Measurements from ENCODE around the gene RPS6KC1. TPM values are rescaled to one million over a fixed set of nuclear protein-coding genes. Genes with fewer than 3 reads are reported as not detected.
A peak's percentile ranks its signal among the peaks of the same experiment; 100 is the strongest.
"Not testable (repeated sequence)": the region's sequence is repeated elsewhere in the genome, so short reads cannot be mapped to it uniquely, and the experiment has no call there.

RPS6KC1 gene
- total RNA-seq, 3 donors from 2014 or later: 4.8 to 6.8 (median 6.1) TPM

- peaks cover 15% of the 10 kb centered on the region for H3K4me1 Mint-ChIP-seq (ENCODE audit: low read depth)
- ATAC-seq (peak; percentile 18 to 56), DNase-seq (no peak)
- H3K4me3 Mint-ChIP-seq: no peak overlapping the region
- no peaks in the 10 kb centered on the region for H3K9me3 Mint-ChIP-seq
- H3K36me3 Mint-ChIP-seq (ENCODE audit: insufficient read depth): peaks cover 11% of the 10 kb centered on the region
- H3K27me3 Mint-ChIP-seq (ENCODE audit: low read depth): no peaks in the 10 kb centered on the region
Measured at GRCh38 chr1:213070406-213070805, 19.4 kb downstream of the RPS6KC1 start.

DNA sequence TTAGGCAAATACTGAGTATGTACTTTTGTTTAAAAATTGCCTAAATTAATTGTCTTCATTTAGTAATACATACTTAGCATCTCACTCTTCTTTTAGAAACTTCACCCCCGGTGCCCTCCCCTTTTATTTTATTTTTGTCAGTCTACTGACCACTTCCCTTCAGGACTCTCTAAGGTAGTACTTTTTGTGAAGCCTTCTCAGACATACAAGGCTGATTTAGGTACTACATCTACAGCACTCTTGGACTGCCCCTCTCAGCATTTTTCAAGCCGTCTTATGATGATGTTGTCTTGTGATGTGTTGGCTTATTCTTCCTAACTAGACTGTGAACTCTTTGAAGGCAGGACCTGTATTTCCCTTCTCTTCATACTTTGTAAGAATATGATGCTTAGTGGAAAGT lies 24.7 kb downstream of the RPS6KC1 start:
- Mint-ChIP-seq H3K36me3 (ENCODE audit: insufficient read depth) (peaks cover 14% of the 10 kb centered on the region), H3K4me1 (ENCODE audit: low read depth) (peaks cover 8% of the 10 kb centered on the region)

DNA sequence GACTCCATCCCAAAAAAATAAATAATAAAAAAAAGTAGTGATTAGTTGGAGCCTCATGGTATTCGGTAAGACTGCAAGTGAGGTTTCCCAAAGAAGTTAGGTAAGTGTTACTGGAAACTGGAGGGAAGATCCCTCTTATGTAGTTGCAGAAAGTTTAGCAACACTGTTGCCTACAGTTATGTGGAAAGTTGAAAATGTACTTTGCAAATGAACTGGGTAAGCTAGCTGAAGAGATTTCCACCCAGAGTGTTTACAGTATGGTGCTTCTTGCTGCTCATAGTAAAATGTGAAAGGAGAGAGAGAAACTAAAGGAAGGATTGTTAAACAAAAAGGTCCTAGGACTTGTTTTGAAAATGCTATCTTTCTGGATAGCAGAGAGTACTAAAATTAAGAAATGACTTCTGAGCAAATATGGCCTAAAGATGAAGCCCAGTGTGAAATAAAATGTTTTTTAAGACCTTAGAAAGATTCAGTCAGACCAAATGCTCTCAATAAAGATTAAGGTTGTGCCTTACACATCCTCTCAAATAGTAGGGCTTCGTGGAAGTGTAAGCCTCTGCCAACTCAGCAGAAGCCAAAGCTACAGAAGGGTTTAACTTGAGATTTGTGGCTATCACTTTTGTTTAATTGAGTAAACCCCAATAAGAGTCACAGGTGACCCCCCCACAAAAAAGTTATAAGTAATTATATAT lies 31.5 kb downstream of the RPS6KC1 start:
- H3K27me3 Mint-ChIP-seq (ENCODE audit: low read depth): no peaks in the 10 kb centered on the region
- no peaks in the 10 kb centered on the region for H3K9me3 Mint-ChIP-seq
- peaks cover 8% of the 10 kb centered on the region for H3K4me1 Mint-ChIP-seq (ENCODE audit: low read depth)
- no peak for DNase-seq
- H3K36me3 Mint-ChIP-seq (ENCODE audit: insufficient read depth): peaks cover 30% of the 10 kb centered on the region
- no peak for ATAC-seq
- no peak overlapping the region for H3K4me3 Mint-ChIP-seq

More for the DNA sequence above, 24.7 kb downstream of the RPS6KC1 start:
- Mint-ChIP-seq H3K9me3 (no peaks in the 10 kb centered on the region), H3K4me3 (no peak overlapping the region), H3K27me3 (ENCODE audit: low read depth) (no peaks in the 10 kb centered on the region)
- ATAC-seq (no peak), DNase-seq (no peak)

DNA sequence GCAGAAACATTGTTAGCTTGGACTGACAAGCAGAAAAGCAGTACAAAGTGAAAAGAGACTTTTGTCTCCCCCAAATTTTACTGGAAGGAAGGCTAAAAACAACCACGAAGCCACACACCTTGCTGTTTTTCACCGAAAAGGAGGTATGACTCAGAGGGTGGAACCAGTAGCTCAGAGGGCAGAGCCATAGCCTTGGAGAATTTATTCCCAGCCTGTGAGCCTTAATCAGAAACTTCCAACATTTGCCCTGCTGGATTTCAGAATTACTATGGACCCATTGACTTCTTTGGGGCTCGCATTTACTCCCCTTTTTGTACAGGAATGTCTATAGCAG lies 32.0 kb downstream of the RPS6KC1 start:
- DNase-seq: no peak
- Mint-ChIP-seq H3K4me1 (ENCODE audit: low read depth) (peaks cover 8% of the 10 kb centered on the region), H3K27me3 (ENCODE audit: low read depth) (no peaks in the 10 kb centered on the region), H3K9me3 (no peaks in the 10 kb centered on the region), H3K4me3 (no peak overlapping the region), H3K36me3 (ENCODE audit: insufficient read depth) (peaks cover 35% of the 10 kb centered on the region)
- no peak for ATAC-seq

- Mint-ChIP-seq H3K27me3 (ENCODE audit: low read depth) (no peaks in the 10 kb centered on the region), H3K4me1 (ENCODE audit: low read depth) (peaks cover 6% of the 10 kb centered on the region), H3K9me3 (no peaks in the 10 kb centered on the region), H3K4me3 (no peak overlapping the region), H3K36me3 (ENCODE audit: insufficient read depth) (peaks cover 39% of the 10 kb centered on the region)
- DNase-seq (no peak), ATAC-seq (no peak)
Measured at GRCh38 chr1:213087911-213088310, 36.9 kb downstream of the RPS6KC1 start.

DNA sequence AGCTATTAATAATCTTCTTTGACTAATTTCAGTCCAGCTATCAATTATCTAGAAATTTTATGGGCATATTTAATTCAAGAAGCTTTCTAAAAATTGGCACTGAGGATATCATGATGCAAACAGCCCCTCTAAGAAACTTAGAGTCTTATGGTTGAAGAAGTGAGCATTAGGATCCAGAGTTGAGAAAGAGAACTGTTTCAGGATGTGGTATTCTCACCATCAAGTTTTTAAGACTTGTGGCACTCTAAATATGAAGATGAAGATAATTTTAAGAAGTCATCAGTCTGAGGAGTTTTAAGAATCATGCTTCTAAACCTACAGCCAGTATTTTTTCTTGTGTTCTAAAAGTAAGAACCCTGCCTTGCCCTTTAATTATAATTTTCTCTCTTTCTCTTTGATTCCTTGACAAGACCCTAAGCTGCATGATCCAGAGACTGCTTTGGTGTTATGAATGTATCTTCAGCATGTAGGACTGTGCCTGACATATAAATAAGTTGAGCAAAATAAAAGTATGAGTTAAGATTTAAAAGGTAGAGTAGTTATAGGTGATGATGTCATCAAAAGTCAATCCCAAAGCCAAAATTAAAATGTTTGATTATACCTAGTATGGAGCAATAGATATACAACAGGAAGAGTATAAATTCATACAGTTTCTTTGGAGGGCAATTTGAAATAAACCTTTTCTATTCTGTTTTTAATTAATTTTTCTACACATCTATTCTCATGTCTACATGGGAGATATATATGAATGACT lies 39.1 kb downstream of the RPS6KC1 start:
- peaks cover 2% of the 10 kb centered on the region for H3K4me1 Mint-ChIP-seq (ENCODE audit: low read depth)
- no peaks in the 10 kb centered on the region for H3K27me3 Mint-ChIP-seq (ENCODE audit: low read depth)
- H3K36me3 Mint-ChIP-seq (ENCODE audit: insufficient read depth): peaks cover 42% of the 10 kb centered on the region
- no peak overlapping the region for H3K4me3 Mint-ChIP-seq
- no peaks in the 10 kb centered on the region for H3K9me3 Mint-ChIP-seq
- no peak for ATAC-seq
- DNase-seq: no peak

- DNase-seq: no peak
- Mint-ChIP-seq H3K9me3 (no peaks in the 10 kb centered on the region), H3K27me3 (ENCODE audit: low read depth) (no peaks in the 10 kb centered on the region), H3K4me1 (ENCODE audit: low read depth) (peaks cover 2% of the 10 kb centered on the region), H3K36me3 (ENCODE audit: insufficient read depth) (peaks cover 30% of the 10 kb centered on the region), H3K4me3 (no peak overlapping the region)
- no peak for ATAC-seq
Measured at GRCh38 chr1:213094446-213094845, 43.4 kb downstream of the RPS6KC1 start.

- Mint-ChIP-seq H3K4me3 (no peak overlapping the region), H3K4me1 (ENCODE audit: low read depth) (no peaks in the 10 kb centered on the region)
Measured at GRCh38 chr1:213095467-213095866, 44.4 kb downstream of the RPS6KC1 start.

GRCh38 chr1:213099682-213100399 lies 48.8 kb downstream of the RPS6KC1 start:
- Mint-ChIP-seq H3K27me3 (ENCODE audit: low read depth) (no peaks in the 10 kb centered on the region), H3K36me3 (ENCODE audit: insufficient read depth) (peaks cover 20% of the 10 kb centered on the region), H3K9me3 (peaks cover 4% of the 10 kb centered on the region), H3K4me1 (ENCODE audit: low read depth) (peaks cover 3% of the 10 kb centered on the region), H3K4me3 (no peak overlapping the region)
- DNase-seq (no peak), ATAC-seq (no peak)

More at GRCh38 chr1:213095467-213095866, 44.4 kb downstream of the RPS6KC1 start:
- no peaks in the 10 kb centered on the region for H3K27me3 Mint-ChIP-seq (ENCODE audit: low read depth)
- no peak for ATAC-seq
- peaks cover 30% of the 10 kb centered on the region for H3K36me3 Mint-ChIP-seq (ENCODE audit: insufficient read depth)
- DNase-seq: no peak
- H3K9me3 Mint-ChIP-seq: peaks cover 2% of the 10 kb centered on the region

DNA sequence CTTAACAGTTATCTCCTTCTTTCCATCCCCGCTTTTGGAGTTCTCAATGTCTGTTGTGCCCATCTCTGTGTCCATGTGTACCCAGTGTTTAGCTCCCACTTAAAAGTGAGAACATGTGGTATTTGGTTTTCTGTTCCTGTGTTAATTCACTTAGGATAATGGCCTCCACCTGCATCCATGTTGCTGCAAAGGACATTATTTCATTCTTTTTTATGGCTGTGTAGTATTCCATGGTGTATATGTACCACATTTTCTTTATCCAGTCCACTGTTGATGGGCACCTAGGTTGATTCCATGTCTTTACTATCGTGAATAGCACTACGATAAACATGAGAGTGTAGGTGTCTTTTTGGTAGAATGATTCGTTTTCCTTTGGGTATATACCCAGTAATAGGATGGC lies 49.5 kb downstream of the RPS6KC1 start:
- H3K4me1 Mint-ChIP-seq (ENCODE audit: low read depth); DNase-seq; H3K4me3 Mint-ChIP-seq; ATAC-seq; H3K27me3 Mint-ChIP-seq (ENCODE audit: low read depth); H3K9me3 Mint-ChIP-seq: not testable (repeated sequence)
- H3K36me3 Mint-ChIP-seq (ENCODE audit: insufficient read depth): peaks cover 16% of the 10 kb centered on the region

DNA sequence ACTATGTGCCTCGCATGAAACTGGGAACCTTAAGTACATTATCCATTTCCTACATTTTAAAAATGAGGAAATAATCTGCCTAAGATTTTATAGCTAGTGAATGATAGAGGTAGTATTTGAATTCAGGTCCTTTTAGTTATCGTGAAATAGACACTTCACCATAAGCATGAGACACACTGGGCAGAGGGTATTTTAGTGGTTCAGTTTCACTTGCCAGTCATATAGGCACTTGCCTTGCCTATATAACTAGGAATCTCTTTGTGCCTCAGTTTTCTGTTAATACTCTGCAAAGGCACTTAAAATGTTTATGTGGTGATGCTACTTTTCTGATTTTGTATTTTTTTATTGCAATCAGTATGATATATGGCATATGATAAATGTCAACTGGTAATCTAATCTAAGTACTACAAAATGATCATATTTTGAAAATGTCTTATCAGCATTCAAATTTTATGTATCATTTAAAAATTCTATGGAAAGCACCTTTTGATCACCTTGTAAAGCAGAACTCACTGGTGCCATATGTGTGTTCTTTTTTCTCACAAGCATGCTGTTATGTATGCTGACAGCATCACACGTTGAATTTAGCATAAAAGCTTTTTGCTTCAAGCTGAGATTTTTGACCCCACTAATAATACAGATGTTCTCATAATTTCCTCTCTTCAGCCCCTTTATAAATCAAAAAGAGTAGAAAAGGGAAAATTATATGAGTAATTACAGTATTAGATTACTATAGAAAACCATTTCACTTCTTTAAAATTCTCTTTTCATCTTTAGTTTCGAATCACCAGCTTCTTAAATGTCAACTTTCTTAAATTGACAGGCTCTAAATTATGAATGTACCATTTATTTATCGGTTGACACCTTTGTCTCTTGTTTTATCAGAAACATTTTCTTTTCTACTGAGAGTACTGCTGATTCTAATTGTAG lies 52.6 kb downstream of the RPS6KC1 start:
- Mint-ChIP-seq H3K4me3 (no peak overlapping the region), H3K27me3 (ENCODE audit: low read depth) (no peaks in the 10 kb centered on the region), H3K36me3 (ENCODE audit: insufficient read depth) (peaks cover 16% of the 10 kb centered on the region), H3K4me1 (ENCODE audit: low read depth) (peaks cover 5% of the 10 kb centered on the region), H3K9me3 (peaks cover 4% of the 10 kb centered on the region)
- no peak for ATAC-seq
- no peak for DNase-seq

DNA sequence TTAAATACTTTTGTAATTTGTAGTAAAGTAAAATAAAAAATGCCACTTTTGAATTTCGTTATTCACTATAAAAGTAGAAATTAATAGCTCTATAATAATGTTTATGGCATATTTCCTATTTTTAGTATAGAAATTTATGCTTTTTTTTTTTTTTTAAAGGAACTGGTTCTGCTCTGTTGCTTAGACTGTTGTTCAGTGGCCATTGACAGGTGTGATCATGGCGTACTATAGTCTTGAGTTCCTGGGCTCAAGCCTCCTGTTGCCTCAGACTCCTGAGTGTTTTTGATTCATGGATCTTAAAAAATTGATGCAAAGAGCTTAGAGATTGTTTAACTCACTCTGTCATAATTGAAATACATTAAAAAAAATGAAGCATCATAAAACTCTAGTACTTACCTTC lies 53.6 kb downstream of the RPS6KC1 start:
- Mint-ChIP-seq H3K4me1 (ENCODE audit: low read depth) (peaks cover 7% of the 10 kb centered on the region), H3K9me3 (peaks cover 4% of the 10 kb centered on the region), H3K27me3 (ENCODE audit: low read depth) (no peaks in the 10 kb centered on the region), H3K4me3 (no peak overlapping the region), H3K36me3 (ENCODE audit: insufficient read depth) (peaks cover 16% of the 10 kb centered on the region)
- no peak for ATAC-seq
- no peak for DNase-seq

DNA sequence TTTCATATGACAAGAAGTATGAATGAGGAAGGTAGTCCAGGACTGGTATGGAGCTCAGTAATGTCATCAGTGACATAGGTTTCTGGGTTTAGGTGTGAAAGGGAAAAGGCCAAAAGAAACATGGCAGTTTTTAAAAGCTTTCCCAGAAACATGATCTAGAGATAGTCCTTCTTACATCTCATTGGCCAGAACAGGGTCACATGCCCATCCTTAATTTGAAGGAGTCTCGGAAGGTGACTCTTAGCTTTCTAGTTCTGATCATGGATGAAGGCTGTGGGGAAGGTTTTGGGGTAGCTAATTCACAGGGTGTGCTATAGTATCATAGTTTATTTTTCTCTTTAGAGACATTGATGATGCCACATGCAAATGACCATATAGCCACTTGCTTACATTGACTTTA lies 55.3 kb downstream of the RPS6KC1 start:
- Mint-ChIP-seq H3K4me3 (no peak overlapping the region), H3K27me3 (ENCODE audit: low read depth) (no peaks in the 10 kb centered on the region), H3K36me3 (ENCODE audit: insufficient read depth) (peaks cover 10% of the 10 kb centered on the region), H3K9me3 (no peaks in the 10 kb centered on the region), H3K4me1 (ENCODE audit: low read depth) (peaks cover 15% of the 10 kb centered on the region)
- DNase-seq (no peak), ATAC-seq (no peak)

DNA sequence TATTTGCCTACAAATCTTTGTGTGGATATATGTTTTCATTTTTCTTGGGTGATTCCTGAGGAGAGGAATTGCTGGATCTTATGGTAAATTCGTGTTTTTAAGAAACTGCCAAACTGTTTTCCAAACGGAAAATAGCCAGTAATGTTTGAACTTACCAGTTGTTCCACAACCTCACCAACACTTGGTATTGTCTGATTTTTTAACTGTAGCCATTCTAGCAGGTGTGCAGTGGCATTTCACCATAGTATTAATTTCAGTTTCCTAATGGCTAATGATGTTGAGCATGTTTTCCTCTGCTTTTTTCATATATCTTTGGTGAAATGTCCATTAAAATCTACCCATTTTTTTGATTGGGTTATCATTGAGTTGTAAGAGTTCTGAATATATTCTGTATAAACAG lies 56.6 kb downstream of the RPS6KC1 start:
- peaks cover 10% of the 10 kb centered on the region for H3K36me3 Mint-ChIP-seq (ENCODE audit: insufficient read depth)
- no peaks in the 10 kb centered on the region for H3K27me3 Mint-ChIP-seq (ENCODE audit: low read depth)
- H3K4me3 Mint-ChIP-seq: no peak overlapping the region
- ATAC-seq (no peak), DNase-seq (no peak)
- H3K4me1 Mint-ChIP-seq (ENCODE audit: low read depth): peaks cover 18% of the 10 kb centered on the region
- no peaks in the 10 kb centered on the region for H3K9me3 Mint-ChIP-seq

Measured in activated T-cell treated with anti-CD3 and anti-CD28 coated beads, Interleukin-2, amount 50 U/mL, for 4 hours (primary cell).